Midbrain (tissue), 1 donor: ENCODE results near the gene KCNT1.

ENCODE experiments used
- DNase-seq: peaks from one replicate; lab custom pipeline; 2025; lab: John Stamatoyannopoulos, UW

The KCNT1 gene

DNA sequence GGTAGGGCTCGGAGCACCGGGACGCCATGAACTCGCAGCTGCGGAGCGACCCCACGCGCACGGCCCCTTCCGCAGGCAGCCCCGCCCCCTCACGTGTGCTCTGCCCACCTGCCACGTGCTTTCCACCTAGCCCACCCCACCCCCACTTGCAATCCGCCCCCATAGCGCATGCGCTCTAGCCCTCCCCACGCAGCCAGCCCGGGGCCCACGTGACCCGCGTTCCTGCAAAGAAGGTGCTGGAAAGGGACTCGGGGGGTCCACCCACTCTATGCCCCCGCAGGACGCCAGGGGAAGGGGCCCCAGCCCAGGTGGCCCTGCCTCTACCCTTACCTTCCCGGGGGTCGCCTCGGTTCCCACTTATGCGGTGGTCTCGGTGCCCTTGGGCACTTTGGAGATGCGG, 2.5 kb upstream of the KCNT1 start, which contains the start of gene SOHLH1:
SOHLH1 (minus strand) TSS at position 42 of the 400 bp plus-strand sequence; CDS start at position 28, 14 bp downstream.
- DNase-seq: no peak

DNA sequence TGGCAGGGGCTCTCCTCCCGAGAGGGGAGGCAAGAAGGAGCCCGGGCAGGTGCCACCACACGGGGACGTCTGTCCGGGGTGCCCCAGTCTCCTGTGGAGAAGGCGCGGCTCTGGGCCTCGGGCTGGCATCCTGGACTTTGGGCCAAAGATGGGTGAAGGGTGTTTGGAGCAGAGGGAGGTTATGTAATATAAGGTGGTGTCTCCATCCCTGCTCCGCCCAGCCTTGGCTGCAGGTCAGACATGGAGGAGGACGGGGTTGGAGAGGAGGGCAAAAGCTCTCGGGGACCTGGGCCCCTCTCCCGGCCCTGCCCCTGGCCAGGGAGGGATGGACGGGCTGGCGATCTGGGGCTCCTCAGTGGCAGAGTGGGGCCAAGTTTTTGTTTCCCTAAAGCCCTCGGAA, 1.5 kb upstream of the KCNT1 start:
- no peak for DNase-seq

DNA sequence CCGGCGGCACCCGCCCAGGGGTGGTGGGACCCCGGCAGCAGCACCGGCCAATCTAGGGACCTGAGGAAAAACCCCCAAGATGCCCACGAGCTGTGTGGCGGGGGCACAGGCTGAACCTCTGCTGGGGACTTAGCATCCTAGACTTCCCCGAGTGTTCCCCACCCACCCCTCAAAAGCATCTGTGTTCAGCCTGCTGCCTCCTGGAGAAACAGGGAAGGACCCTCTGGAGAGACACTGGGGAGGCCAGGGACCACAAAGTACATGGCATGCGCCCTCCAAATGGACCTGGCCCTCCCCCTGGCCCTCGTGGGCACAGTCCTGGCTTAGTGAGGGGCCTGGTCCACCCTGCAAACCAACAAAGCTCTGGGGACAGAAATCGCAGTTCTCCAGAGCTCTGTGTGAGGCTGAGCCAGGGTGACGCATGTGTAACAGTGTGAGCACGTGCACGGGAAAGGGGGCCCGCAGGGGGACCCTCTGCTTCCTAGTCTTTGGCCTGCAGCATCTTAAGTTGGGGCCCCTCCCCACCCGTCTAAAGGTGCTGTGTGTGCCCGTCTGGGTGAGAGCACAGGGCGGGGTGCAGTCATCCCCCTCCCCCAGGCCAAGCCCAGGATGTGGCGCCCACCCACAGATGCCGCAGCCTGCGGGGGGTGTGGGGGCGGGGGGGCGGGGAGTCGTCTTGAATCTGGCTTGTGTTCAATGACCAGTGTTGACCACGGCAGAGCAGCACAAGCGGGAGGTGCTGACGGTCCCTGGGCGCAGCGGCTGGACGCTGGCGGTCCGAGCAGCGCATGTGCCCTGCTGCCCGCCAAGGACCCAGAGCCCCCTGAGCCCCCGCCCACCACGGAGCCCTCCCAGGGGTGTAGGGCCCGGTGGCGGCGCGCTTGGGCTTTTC, 672 bp upstream of the KCNT1 start:
- no peak for DNase-seq

DNA sequence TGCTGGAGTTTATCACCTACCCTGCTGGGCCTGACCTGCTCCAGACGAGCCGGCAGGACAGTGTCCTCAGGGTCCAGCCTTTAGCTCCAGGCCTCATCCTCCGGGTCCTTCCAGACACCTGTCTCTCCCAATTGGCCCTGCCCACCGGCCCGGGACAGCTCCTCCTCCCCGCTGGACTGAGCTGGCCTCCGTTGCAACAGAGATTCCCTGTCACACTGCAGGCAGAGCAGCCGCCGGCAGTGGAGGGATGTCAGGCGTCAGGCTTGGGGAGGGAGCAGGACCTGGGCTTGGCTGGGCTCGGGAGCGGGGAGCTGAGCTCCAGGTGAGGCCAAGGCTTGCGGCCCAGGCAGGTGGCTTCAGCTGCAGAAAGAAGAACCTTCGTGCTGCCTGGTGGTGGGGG, 1.7 kb downstream of the KCNT1 start:
- DNase-seq: no peak

DNA sequence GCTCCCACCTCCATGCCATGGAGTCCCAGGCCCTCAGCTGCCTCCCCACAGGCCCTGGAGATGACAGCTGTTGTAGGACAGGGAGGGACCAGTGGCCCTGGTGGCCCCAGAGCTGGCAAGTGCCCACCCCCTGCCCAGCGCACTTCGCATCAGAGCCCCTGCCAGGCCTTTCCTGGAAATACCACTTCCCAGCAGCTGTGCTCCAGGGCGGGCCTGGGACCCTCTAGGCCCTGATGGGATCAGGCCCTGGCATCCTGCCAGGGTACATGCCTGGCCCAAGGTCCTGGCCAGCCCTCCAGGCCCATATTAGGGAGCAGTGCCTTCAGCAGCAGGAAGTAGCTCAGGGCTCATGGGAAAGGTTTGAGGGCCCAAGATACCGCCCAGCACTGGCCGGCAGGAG, 2.5 kb downstream of the KCNT1 start:
- DNase-seq: no peak

DNA sequence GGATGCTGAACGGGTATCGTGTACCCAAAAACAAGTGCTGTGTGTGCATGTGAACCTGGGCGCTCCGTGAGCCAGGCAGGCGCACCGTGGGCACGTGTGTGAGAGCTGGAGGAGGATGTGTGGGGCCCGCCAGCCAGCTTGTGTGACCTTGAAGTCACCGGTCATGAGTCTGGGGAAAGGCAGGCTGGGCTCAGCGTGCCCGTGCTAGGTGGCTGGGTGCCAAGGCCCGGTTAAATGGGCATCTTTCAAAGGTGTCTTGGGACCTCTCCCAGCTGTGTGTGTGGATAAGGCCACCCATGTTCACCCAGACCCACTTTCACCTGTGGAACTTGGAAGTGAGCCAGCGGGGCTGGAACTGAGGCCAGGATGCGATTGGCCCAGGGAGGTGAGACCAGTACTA, 3.4 kb downstream of the KCNT1 start:
- DNase-seq: no peak

DNA sequence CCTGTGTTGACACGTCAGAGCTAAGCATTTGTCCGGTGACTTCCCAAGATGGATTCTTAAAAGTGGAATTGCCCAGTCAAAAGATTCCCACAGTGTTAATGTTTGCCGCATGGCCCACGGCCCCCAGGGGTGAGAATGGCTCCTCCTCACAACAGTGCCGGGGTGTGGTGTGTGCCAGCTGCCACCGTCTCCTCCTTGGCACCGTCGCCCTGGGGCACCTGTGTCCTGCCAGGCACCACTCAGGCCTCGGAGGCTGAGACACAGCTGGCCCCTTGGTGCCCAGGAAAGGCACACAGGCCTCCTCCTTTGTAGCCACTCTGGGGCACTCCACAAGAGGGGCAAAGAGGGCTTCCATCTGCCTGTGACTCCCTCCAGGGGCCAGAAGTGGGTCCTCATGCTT, 4.3 kb downstream of the KCNT1 start:
- no peak for DNase-seq

DNA sequence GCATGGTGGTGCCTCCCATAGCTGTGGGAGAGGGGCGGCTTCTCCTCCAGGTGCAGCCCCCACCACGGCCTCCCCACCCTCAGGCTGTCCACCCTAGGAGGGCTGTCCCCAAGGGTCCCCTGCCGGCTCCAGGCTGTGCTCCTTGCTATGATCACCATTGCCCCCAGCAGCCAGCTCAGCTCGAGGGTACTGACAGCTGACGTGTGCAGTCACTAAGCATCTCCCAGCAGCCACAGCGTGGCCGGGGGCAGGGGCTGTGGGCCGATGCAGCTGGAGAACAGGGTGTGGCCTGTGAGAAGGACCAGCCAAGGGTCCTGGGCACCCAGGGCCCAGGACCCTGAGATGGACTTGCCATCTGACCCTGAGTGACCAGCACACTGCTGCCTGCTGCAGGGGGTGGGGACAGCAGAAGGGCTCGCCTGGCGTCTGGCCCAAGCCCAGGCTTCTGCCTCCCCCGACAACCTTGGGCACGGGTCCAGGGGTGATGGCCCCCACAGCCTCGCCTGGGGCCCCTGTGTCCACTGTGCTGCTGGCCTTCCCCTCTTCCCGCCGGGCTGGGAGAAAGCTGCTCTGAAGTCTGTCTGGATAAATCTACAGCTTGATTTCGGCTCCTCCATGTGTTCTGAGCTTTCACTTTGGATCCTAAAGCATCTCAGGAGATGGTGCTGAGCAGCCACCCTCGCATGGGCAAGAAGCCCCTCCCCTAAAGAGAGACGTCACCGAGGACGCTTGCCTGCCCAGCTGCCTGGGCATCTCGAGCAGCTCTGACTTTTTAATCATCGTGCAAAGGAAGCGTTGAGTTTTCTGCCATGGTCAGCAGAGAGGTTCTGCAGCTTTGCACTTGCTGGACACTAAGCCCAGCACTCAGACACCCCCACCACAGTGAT, 5.5 kb downstream of the KCNT1 start:
- DNase-seq: no peak

DNA sequence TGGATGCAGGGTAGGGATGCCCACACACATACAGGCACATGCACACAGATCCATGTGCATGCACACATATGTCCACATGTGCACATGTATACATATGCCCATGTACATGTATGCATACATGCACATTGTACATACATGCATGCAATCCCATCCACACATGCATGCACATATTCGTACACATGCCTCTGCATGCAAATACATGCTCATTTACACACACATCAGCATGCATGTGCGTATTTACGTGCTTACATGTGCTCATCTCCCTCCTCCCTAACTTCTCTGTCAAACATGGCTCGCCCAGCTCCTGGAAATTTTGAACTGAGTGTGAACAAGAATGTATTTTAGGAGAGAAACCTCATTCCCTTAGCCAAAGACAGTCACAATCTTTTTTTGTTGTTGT, 6.2 kb downstream of the KCNT1 start:
- no peak for DNase-seq

DNA sequence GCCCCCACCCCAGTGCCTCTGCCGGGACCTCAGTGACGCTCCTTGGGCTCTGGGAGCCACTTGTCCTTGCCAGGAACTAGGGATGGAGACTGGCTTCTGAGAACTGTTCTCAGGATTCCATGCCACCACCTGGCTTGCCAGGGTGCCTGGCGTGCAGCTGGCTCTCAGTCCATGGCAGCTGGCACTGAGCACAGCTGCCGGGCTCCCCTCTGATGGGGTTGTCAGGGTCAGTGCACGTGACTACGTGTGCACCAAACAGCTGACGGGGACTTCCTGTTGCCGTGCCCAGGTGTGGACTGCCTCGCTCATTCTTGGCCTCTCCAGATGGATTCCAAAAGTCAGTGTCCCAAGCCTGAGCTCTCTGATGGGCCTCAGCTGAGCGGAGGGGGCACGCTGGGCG, 9.4 kb downstream of the KCNT1 start:
- no peak for DNase-seq

DNA sequence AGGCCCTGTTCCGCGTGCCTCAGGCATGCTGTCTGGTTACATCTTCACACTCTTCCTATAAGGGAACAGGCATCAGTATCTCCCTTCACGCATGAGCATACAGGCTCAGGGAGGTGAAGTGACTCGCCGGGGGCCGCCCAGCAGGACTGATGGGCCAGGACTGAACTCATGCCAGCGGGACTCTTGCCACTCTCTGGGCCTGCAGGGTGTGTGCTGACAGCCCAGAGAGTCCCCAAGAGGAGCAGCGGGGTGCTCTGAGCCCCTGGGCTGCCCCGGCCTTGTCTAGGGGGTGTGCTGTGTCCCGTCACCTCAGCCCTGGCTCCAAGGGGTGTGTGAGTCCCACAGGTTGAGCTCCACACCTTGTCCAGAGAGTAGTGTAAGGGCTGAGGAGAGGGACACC, 9.9 kb downstream of the KCNT1 start:
- DNase-seq: no peak

DNA sequence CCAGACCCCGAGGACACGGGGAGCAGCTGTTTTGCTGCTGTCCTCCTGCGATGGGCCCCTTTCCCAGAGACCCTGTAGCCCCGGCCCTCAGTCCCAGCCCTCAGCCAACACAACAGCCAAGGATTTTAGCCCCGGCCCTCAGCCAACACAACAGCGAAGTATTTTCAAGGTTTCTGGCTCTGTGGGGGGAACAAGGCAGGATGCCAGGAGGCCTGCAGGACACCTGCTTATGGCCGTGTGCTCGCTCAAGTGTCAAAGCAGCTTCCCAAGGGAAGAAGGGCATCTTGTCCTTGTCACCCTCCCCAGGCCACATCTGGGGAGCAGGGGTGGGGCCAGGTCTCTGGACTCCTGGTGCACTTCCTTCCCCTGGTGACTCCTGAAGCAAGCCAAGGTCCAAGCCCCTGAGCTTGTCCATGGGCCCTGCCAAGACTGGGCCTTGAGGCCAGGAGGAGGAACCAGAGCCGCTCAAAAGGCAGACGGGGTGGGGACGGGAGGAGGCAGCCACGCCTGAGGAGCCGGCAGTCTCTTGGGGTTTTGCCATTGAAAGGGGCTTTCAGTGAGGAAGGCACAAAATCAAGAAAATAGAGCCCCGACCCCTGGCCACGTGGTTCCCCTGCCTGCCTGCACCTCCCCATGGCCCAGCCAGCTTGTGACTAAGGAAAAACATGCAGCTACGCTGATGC, 10.8 kb downstream of the KCNT1 start:
- DNase-seq: no peak

DNA sequence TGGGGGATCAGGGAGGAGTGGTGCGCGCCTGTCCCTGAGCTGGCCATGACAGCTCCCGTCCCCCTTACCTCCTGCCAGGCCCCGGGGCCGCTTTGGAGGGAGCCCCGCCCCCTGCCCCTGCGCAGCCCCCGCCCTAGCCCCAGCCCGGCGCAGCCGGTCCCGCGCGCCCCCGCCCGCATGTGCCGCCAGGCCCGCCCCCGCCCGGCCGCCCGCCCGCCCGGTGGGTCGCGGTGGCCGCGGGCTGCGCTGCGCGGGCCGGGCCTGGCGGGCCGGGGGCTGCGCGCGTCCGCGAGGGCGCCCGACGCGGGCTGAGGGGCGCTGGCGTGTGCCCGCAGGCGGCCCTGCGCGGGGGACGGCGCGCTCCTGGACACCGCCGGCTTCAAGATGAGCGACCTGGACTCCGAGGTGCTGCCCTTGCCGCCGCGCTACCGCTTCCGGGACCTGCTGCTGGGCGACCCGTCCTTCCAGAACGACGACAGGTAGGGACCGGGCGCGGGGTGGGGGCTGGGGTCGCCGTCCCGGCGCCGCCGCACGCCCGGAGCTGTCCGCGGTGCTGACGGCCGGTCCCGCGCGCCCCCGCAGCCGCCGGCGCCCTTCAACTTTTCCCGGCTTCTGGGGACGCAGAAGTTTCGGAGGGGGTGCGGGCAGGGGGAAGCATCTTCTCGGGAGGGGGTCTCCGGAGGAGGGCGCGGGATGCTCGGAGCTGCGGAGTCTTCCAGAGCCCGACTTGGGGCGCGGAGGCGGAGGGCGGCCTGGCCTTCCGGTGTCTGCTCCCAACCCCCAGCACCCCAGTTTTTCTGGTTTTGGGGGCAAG, 12.5 kb downstream of the KCNT1 start:
- no peak for DNase-seq

DNA sequence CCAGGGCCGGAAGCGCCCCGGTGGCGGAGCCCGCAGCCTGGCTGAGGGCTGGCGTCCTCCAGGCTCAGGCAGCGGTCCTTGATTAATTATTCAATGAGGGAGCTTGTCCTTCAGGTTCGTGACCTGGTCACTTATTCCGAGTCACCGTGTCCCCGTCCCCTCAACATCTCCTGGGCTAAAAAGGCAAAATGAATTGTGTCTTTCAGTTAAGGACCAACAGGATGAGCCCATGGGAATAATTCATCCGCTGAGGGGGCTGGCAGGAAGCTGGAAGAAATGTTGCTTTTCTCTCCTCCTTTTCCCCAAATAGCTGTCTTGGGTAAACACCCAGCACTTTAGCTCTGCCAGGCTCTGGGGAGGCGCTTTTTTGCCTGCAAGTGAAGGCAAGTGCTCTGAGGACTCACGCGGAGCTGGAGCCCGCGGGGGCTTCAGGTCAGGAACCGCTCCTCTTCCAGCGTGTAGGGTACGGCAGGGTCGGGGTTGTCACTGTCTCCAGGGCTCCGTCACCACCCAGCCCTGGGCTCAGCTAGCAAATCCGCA, 13.1 kb downstream of the KCNT1 start:
- no peak for DNase-seq

DNA sequence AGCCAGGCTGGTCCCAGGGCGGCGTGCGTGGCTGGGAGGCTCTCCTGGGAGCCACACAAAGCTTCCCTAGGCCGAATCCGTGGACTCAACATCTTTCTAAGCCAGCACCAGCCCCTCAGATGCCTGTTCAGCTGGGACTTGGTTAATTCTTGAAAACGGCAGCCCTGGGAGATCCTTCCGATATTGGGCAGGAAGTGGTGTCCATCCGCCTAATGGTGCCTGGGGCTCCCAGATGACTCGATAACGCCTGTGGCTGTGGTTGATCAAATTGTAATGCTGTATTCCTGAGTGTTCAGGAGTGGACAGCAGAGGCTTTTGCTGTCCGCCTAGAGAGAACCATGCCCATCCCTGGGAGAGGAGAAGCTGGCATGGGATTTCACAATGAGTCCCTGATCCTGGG, 14.1 kb downstream of the KCNT1 start:
- DNase-seq: no peak

DNA sequence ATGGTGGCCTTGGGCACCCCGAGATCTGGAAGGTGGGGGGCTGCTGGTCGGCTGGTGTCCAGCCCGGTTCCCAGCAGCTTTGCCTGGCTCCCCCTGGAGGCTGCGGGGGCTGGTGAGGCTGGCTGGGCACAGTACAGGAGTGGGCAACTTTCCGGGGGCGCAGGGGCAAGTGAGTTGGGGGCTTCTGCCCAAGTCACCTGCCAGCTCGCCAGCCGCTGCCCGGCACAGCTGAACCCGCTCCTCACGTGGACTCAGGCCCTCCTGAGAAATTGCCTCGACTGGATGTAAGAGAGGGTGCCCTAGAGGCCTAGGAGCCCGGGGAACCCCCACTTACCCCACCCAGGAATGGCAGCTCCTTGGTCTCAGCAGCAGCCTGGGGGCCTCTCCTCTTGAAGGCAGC, 15.4 kb downstream of the KCNT1 start:
- no peak for DNase-seq

DNA sequence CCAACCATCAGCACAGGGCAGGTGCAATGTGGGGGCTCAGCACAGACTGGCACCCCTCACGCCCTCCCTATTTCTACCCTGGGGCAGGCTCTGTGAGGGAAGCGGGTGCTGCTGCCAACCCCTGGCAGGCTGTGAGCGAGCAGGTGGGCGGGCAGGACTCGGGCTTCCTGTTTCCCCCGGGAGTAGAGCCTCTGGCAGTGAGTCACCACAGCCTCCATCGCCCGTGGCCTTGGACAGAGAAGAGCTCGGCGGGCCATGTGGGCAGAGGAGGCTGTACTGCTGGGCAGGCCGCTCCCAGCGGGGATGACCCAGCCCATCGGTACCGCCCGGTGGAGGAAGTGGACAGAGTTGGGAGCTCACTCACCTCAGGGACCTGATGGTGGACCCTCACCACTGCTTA, 16.6 kb downstream of the KCNT1 start:
- DNase-seq: no peak

DNA sequence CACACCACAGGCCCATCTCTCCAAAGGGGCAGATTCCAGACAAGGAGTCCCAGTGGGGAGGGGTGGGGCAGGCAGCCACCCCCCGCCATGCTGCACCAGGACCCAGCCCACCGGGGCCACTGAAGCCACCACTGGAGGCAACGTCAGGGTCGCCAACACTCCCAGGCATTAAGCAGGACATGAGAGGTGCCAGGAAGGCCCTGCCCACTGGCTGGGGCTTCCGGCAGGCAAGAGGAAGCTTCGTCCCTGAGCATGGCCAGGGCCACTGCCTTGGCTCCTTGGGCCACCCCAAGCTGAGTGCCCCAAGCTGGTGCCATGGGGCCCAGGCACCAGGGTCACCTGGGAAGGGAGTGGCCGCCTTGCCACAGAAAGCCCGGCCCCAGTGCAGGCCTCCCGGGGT, 17.5 kb downstream of the KCNT1 start:
- DNase-seq: no peak

DNA sequence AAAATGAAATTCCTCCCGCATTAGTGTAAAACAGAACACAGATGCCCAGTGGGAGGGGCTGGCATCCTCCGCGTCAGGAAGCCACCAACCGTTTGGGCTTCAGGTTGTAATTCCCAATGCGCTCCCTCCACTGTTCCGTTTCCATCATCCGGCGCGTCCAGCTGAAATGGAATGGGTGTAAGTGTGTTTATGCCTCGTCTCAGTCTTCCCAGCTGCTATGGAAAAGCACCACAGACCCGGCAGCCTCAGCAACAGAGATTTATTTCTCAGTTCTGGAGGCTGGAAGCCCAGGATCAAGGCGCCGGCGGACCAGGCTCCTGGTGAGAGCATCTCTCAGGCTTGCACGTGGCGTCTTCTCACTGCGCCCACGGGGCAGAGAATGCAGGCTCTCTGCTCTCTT, 20.4 kb downstream of the KCNT1 start:
- no peak for DNase-seq

DNA sequence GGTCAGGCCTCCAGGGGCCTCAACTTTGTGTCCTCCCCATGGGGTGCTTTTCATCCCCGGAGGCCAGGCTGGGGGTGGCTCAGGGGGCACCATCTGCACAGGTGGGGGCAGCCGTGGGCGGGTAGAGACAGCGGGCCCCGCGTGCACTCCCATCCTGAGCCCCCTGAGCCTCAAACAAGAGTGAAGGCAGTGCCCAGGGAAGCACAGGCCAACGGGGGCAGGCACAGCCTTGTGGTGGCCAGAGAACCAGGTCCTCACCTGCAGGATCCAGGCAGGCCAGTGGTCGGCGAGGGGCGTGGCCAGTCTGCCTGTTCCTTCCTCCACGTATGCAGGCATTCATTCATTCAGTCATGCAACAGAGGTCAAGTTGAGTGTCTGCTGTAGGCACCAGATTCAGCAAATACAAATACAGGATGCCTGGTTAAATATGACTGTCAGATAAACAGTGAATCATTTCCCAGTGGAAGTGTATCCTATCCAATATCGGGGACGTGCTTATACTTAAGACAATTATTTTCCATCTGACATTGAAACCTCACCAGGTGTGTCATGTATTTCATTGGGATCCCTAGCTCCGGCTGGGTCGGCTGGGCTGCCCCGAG, 22.3 kb downstream of the KCNT1 start:
- no peak for DNase-seq
